Middle frontal gyrus (tissue), 1 donor: ENCODE data around the gene COASY.

Experiments used
- DNase-seq: peaks from one replicate; pipeline ENCODE4 v3.0.0-alpha.2; 2015; ENCODE audit warnings: low spot score; ENCODE audit errors: extremely low spot score

Gene COASY

GRCh38 chr17:42561897-42562387 lies at the start of gene COASY:
Gene COASY, plus strand, starts transcription at chr17:42562148. Its CDS starts 475 bp downstream, at chr17:42562623.
- DNase-seq = peak; percentile 93

DNA sequence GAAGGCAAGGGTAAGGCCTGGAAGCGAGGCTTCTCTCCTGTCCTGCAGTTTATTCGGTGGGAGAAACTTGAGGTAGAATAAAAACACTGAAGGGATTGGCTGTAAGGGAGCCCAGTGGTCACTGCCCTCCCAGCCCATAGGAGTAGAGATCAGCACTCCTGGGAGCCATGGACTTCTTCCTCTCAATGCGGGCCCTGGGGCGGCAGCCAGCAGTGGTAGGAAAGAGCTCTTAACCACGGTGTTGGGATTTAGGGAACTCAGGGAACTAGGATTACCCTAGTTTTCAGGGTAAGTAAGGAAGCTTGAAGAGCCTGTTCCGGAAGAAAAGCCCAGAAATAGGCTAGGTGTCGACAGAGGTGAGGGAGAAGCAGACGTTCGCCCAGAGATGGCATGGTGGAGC lies 49.7 kb upstream of the COASY start:
- no peak for DNase-seq

- no peak for DNase-seq
Observed at GRCh38 chr17:42512733-42513251, 49.2 kb upstream of the COASY start.

GRCh38 chr17:42513686-42514085 lies 48.3 kb upstream of the COASY start:
- no peak for DNase-seq

DNA sequence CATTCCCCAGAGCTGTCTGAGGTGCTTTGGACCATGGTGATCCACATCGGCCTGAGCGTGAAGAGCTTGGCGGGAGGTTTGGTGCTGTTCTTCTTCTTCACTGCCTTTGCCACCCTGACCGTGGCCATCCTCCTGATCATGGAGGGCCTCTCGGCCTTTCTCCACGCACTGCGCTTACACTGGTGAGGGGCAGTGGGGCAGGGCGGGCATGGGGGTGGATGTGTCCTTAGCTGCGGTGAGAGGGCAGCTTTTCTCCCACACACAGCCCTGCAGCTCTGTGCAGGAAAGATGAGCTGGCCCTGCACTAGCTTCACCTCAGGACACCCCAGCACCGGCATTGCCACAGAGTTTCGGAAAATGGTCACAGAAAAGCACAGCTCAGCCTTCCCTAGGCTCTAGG lies 47.7 kb upstream of the COASY start:
- no peak for DNase-seq

GRCh38 chr17:42514867-42515266 lies 47.1 kb upstream of the COASY start:
- DNase-seq = no peak

- DNase-seq = peak; percentile 36
Observed at GRCh38 chr17:42517516-42517915, 44.4 kb upstream of the COASY start.

DNA sequence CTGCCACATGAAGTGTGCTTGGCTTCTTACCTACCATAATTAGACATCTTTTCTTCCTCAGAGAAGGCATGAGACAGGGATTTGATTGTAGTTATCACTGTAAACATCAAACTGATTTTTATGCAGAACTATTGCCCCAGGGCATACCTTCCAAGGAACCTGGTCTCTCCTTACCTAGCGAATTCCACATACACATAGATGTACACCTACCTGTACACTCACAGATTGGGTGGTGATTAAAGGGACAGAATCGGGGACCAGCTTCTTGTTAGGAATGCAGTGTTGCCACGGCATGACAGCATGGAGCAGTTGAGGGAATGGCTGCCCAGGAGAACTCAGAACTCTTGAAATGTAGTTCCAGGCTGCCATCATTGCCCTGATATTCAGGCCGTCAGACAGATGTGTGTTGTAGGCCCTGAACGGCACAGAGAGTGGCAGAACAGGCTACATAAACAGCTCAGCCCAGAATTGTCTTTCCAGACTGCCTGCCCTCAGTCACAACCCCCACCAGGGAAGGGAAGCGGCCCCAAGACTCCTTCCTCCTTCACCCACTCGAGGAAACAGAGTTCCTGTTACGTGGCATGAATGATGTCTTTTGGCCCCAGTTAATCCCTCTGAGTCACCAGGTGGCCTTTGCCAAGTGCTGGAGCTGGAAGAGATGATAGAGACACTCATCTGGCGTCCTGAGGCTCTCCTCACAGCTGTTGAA lies 43.7 kb upstream of the COASY start:
- peak; percentile 7 for DNase-seq

GRCh38 chr17:42518755-42519545 lies 43.0 kb upstream of the COASY start:
- DNase-seq = no peak

DNA sequence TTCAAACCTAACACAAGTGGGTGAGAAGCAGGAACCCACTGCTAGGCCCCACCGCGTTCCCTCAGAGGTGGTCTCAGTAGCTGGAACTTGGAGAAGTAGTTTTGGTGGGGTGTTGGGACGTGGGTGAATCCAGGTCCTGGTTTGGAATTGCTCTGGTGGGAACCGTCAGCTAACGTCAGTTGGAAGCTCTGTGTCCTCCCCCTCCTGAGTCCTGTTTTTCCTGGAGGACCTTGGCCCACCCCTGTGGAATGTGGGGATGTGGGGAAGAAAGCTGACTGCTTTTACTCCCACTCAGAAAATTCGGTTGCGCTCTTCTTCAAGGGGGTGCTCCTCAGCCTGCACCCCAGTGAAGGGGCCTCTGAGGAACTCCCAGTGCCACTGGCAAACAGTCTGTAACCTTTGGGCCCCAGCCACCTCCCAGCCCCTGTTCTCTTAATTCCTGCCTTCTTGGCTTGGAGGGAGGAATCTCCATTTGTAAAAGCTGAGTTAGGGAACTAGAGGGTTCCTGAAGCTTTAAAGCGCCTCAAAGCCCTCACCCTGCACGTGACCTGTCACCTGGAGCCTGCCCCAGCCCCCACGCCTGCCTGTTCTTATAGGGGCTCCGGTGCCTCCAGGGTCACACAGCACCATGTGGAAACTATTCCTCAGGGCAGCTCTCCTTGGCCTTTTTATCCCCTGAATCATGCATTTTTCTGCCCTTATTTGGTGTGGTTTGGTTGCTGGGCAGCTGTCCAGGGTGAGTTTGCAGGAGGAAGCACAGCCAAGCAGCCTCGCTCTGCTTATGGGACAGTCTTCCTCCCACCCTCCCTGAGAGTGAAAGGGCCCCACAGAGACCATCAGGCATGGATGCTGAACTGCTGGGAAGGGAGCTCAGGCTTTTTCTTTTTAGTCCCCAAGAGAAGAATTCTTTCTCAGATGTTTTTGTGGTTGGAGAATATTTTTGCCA lies 42.1 kb upstream of the COASY start:
- peak; percentile 69 for DNase-seq

DNA sequence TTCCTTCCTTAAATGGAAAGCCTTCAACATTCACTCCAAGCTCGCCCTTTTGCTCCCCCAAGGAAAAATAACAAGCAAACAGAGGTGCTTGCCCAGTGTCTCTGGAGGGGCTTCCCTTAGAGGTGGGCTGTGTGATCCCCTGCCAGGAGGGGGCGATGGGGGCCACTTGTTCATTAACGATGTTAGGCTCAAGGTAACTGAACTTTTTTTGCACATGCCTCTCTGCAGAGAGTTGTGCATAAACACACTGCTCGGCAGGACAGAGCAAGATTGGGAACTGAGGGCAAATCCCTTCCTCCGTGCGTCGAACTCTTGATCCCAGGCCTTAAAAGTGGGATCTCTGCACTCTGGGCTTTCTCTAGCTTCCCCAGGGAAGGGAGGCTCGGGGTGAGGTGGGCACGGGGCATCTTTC lies 41.4 kb upstream of the COASY start:
- DNase-seq = no peak

GRCh38 chr17:42521036-42521435 lies 40.9 kb upstream of the COASY start:
- no peak for DNase-seq

GRCh38 chr17:42521666-42522262 lies 40.2 kb upstream of the COASY start:
- DNase-seq = no peak

GRCh38 chr17:42522263-42522790 lies 39.6 kb upstream of the COASY start:
- no peak for DNase-seq

DNA sequence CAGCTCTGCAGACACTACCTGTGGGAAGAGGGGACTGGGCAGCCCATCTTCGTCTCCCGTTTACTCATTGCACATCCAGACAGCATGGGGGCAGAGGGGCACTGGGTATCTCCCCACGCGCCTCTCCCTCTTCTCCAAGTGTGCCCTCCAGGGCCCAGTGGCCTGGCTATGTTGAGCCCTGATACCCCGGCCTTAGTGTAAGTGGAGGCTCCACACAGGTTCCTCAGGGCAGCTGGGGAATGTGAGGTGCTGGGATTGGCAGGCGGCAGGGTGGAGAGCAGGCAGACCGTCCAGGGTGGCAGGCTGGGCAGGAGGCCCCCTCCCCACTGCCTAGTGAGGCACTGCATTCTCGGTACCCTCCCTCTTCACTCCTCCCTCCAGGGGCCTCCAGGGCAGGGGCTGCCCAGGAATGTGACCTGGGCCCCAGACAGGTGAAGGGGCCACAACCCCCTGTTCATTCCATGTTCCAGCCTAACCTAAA lies 39.1 kb upstream of the COASY start:
- DNase-seq = no peak

DNA sequence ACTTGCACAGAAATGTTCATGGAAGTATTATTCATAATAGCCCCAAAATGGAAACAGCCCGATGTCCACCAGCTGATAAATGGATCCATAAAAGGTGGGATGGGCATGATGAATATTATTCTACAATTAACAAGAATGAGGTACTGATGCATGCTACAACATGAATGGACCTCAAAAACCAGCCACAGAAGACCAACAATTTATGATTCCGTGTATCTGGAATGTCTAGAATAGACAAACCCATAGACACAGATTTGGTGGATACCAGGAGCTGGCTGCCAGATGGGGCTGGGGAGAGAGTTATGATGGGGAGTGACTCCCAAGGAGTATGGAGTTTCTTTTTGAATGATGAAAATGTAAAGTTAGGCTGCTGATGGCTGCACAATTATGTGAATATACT lies 36.7 kb upstream of the COASY start:
- no peak for DNase-seq

DNA sequence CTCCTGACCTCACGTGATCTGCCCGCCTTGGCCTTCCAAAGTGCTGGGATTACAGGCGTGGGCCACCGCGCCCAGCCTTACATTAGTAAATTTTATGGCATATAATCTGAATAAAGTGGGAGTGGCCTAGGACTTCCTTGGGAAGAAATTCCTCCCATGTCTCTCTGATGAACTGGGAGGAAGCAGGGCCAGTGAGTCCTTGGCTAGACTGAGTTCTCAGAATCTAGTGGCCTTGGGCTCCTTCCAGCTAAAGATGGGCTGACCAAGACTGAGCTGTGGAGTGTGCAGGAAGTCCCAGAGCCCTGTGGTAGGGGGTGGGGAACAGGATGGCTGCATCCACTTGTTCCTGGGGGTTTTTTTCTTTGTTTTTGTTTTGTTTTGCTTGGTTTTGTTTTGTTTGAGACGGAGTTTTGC lies 35.9 kb upstream of the COASY start:
- no peak for DNase-seq

- DNase-seq = no peak
Observed at GRCh38 chr17:42527932-42528331, 34.0 kb upstream of the COASY start.

DNA sequence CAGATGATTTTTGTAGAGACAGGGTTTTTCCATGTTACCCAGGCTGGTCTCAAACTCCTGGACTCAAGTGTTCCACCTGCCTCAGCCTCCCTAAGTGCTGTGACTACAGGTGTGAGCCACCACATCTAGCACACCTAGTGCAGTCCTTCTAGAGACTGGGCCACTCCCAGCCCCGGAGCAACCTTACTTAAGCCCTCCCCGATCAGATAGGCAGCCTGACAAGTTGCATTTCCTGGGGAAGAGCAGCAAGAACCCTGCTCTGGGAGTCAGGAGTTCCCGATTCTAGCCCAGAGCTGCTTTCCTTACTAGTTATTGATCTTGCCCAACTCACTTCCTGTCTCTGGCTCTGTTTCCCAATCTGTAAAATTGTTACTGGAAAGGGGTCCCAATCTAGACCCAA lies 32.9 kb upstream of the COASY start:
- DNase-seq = no peak

DNA sequence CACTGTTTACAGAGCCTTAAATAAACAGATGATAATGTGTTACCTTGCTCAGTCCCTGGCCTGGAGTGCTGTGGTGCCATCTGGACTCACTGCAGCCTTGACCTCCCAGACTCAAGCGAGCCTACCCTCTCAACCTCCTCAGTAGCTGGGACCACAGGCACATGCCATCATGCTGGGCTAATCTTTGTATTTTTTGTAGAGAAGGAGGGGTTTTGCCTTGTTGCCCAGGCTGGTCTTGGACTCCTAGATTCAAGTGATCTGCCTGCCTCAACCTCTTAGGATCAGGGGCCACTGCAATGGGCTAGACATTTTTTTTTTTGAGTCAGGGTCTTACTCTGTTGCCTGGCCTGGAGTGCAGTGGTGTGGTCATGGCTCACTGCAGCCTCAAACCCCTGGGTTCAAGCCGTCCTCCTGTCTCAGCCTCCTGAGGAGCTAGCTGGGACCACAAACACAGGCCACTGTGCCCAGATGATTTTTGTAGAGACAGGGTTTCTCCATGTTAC lies 30.9 kb upstream of the COASY start:
- DNase-seq = no peak
